Measurements from ENCODE around the gene MINDY3.
A peak's percentile ranks its signal among the peaks of the same experiment; 100 is the strongest.

The MINDY3 gene

GRCh38 chr10:15871823-15872222, 11.5 kb upstream of the MINDY3 start:
- Histone ChIP-seq H3K4me1 (ENCODE audit: control insufficient read depth in 1 of 2, insufficient read depth in 2 of 2, low read length in 2 of 2) (no peaks in the 10 kb centered on the region), H2BK12ac (ENCODE audit: low read length) (no peak overlapping the region), H4K12ac (ENCODE audit: low read depth, low read length) (no peak overlapping the region), H3K27ac (ENCODE audit: low read depth, low read length) (no peak overlapping the region), H2BK120ac (ENCODE audit: insufficient read depth, low read length, poor library complexity) (no peak overlapping the region), H3K4me2 (ENCODE audit: low read length) (no peak overlapping the region), H3K14ac (ENCODE audit: low read length) (no peak overlapping the region), H3K9me3 (ENCODE audit: insufficient read depth, low read depth, low read length) (no peaks in the 10 kb centered on the region), H2AFZ (ENCODE audit: insufficient read depth, low read length, poor library complexity) (no peak overlapping the region), H3K79me1 (ENCODE audit: low read length) (no peaks in the 10 kb centered on the region), H2AK5ac (ENCODE audit: low read length) (no peak overlapping the region), H3K18ac (ENCODE audit: low read length) (no peak overlapping the region), H4K8ac (ENCODE audit: low read depth, low read length) (no peak overlapping the region), H3K23ac (ENCODE audit: low read length) (no peak overlapping the region), H2BK5ac (ENCODE audit: low read depth, low read length, poor library complexity) (no peak overlapping the region), H3K36me3 (ENCODE audit: control insufficient read depth in 1 of 2, insufficient read depth in 2 of 2, low read length in 2 of 2) (no peaks in the 10 kb centered on the region), H3K9ac (ENCODE audit: low read length) (no peak overlapping the region), H3K4me3 (ENCODE audit: low read depth, low read length) (no peak overlapping the region), H3K4ac (ENCODE audit: low read depth, low read length) (no peak overlapping the region), H3K79me2 (ENCODE audit: control insufficient read depth, insufficient read depth, low read length, poor library complexity) (no peaks in the 10 kb centered on the region), H4K91ac (ENCODE audit: low read depth, low read length) (no peak overlapping the region), H3K27me3 (ENCODE audit: insufficient read depth, low read length) (no peaks in the 10 kb centered on the region)
- no CpG with 5 or more reads among the region's 1 CpG for WGBS (ENCODE audit: extremely low coverage, insufficient coverage, insufficient read length)
- no peak for DNase-seq

- Histone ChIP-seq H2AFZ (ENCODE audit: insufficient read depth, low read length, poor library complexity) (no peak overlapping the region), H3K9me3 (ENCODE audit: insufficient read depth, low read depth, low read length) (no peaks in the 10 kb centered on the region), H2BK12ac (ENCODE audit: low read length) (no peak overlapping the region), H3K27ac (ENCODE audit: low read depth, low read length) (no peak overlapping the region), H3K4me2 (ENCODE audit: low read length) (no peak overlapping the region), H3K4ac (ENCODE audit: low read depth, low read length) (no peak overlapping the region), H3K23ac (ENCODE audit: low read length) (no peak overlapping the region), H4K8ac (ENCODE audit: low read depth, low read length) (no peak overlapping the region), H3K4me1 (ENCODE audit: control insufficient read depth in 1 of 2, insufficient read depth in 2 of 2, low read length in 2 of 2) (no peaks in the 10 kb centered on the region), H3K27me3 (ENCODE audit: insufficient read depth, low read length) (no peaks in the 10 kb centered on the region), H3K9ac (ENCODE audit: low read length) (no peak overlapping the region), H3K4me3 (ENCODE audit: low read depth, low read length) (no peak overlapping the region), H2AK5ac (ENCODE audit: low read length) (no peak overlapping the region), H4K91ac (ENCODE audit: low read depth, low read length) (no peak overlapping the region), H3K36me3 (ENCODE audit: control insufficient read depth in 1 of 2, insufficient read depth in 2 of 2, low read length in 2 of 2) (no peaks in the 10 kb centered on the region), H4K12ac (ENCODE audit: low read depth, low read length) (no peak overlapping the region), H3K79me2 (ENCODE audit: control insufficient read depth, insufficient read depth, low read length, poor library complexity) (no peaks in the 10 kb centered on the region), H3K14ac (ENCODE audit: low read length) (no peak overlapping the region), H2BK120ac (ENCODE audit: insufficient read depth, low read length, poor library complexity) (no peak overlapping the region), H3K79me1 (ENCODE audit: low read length) (no peaks in the 10 kb centered on the region), H2BK5ac (ENCODE audit: low read depth, low read length, poor library complexity) (no peak overlapping the region), H3K18ac (ENCODE audit: low read length) (no peak overlapping the region)
- no peak for DNase-seq
Observed at GRCh38 chr10:15869935-15870334, 9.6 kb upstream of the MINDY3 start.

GRCh38 chr10:15868006-15868405, 7.7 kb upstream of the MINDY3 start:
- Histone ChIP-seq H2AFZ (ENCODE audit: insufficient read depth, low read length, poor library complexity) (no peak overlapping the region), H3K14ac (ENCODE audit: low read length) (no peak overlapping the region), H2BK5ac (ENCODE audit: low read depth, low read length, poor library complexity) (no peak overlapping the region), H3K79me1 (ENCODE audit: low read length) (no peaks in the 10 kb centered on the region), H2BK120ac (ENCODE audit: insufficient read depth, low read length, poor library complexity) (no peak overlapping the region), H3K18ac (ENCODE audit: low read length) (no peak overlapping the region), H3K27me3 (ENCODE audit: insufficient read depth, low read length) (no peaks in the 10 kb centered on the region), H4K91ac (ENCODE audit: low read depth, low read length) (no peak overlapping the region), H4K12ac (ENCODE audit: low read depth, low read length) (no peak overlapping the region), H3K9ac (ENCODE audit: low read length) (no peak overlapping the region), H3K4me3 (ENCODE audit: low read depth, low read length) (no peak overlapping the region), H3K79me2 (ENCODE audit: control insufficient read depth, insufficient read depth, low read length, poor library complexity) (no peaks in the 10 kb centered on the region), H3K36me3 (ENCODE audit: control insufficient read depth in 1 of 2, insufficient read depth in 2 of 2, low read length in 2 of 2) (no peaks in the 10 kb centered on the region), H3K4ac (ENCODE audit: low read depth, low read length) (no peak overlapping the region), H3K9me3 (ENCODE audit: insufficient read depth, low read depth, low read length) (no peaks in the 10 kb centered on the region), H3K4me1 (ENCODE audit: control insufficient read depth in 1 of 2, insufficient read depth in 2 of 2, low read length in 2 of 2) (no peaks in the 10 kb centered on the region), H3K4me2 (ENCODE audit: low read length) (no peak overlapping the region), H3K27ac (ENCODE audit: low read depth, low read length) (no peak overlapping the region), H4K8ac (ENCODE audit: low read depth, low read length) (no peak overlapping the region), H3K23ac (ENCODE audit: low read length) (no peak overlapping the region), H2AK5ac (ENCODE audit: low read length) (no peak overlapping the region), H2BK12ac (ENCODE audit: low read length) (no peak overlapping the region)
- DNase-seq = peak; percentile 62 to 65
- whole genome bisulfite sequencing (ENCODE audit: extremely low coverage, insufficient coverage, insufficient read length) = no CpG with 5 or more reads among the region's 5 CpGs

- H3K14ac ChIP-seq (ENCODE audit: low read length) = no peak overlapping the region
Observed at GRCh38 chr10:15865304-15865703, 5.0 kb upstream of the MINDY3 start.

More at GRCh38 chr10:15865304-15865703, 5.0 kb upstream of the MINDY3 start:
- Histone ChIP-seq H3K23ac (ENCODE audit: low read length) (no peak overlapping the region), H3K36me3 (ENCODE audit: control insufficient read depth in 1 of 2, insufficient read depth in 2 of 2, low read length in 2 of 2) (no peaks in the 10 kb centered on the region), H3K27me3 (ENCODE audit: insufficient read depth, low read length) (no peaks in the 10 kb centered on the region), H3K4me1 (ENCODE audit: control insufficient read depth in 1 of 2, insufficient read depth in 2 of 2, low read length in 2 of 2) (peaks cover 0 to 2% of the 10 kb centered on the region in 2 experiments), H4K12ac (ENCODE audit: low read depth, low read length) (no peak overlapping the region), H3K9ac (ENCODE audit: low read length) (no peak overlapping the region), H3K9me3 (ENCODE audit: insufficient read depth, low read depth, low read length) (peaks cover 2% of the 10 kb centered on the region), H2AFZ (ENCODE audit: insufficient read depth, low read length, poor library complexity) (no peak overlapping the region), H2BK120ac (ENCODE audit: insufficient read depth, low read length, poor library complexity) (no peak overlapping the region), H2AK5ac (ENCODE audit: low read length) (no peak overlapping the region), H2BK12ac (ENCODE audit: low read length) (no peak overlapping the region), H2BK5ac (ENCODE audit: low read depth, low read length, poor library complexity) (no peak overlapping the region), H3K79me2 (ENCODE audit: control insufficient read depth, insufficient read depth, low read length, poor library complexity) (no peaks in the 10 kb centered on the region), H3K4ac (ENCODE audit: low read depth, low read length) (no peak overlapping the region), H3K4me2 (ENCODE audit: low read length) (no peak overlapping the region), H3K18ac (ENCODE audit: low read length) (no peak overlapping the region), H3K79me1 (ENCODE audit: low read length) (no peaks in the 10 kb centered on the region), H4K8ac (ENCODE audit: low read depth, low read length) (no peak overlapping the region), H3K27ac (ENCODE audit: low read depth, low read length) (no peak overlapping the region), H4K91ac (ENCODE audit: low read depth, low read length) (no peak overlapping the region), H3K4me3 (ENCODE audit: low read depth, low read length) (no peak overlapping the region)
- DNase-seq = no peak
- WGBS (ENCODE audit: extremely low coverage, insufficient coverage, insufficient read length) = no CpG with 5 or more reads among the region's 7 CpGs
